ENCODE measurements around the gene SASS6.

SASS6 gene

DNA sequence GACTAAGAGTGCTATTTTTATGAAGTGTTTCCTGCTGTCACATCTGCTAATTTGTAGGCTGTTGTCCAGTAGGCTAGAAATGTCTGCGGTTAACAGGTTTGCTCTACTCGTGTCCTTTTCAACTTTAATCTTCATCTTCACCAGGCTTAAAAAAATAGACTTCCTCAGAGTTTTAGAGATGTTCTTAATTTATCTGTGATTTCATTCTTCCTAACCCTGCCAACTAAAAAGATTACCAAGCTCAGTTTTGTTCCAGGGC, 66.8 kb downstream of the SASS6 start:
- H3K9ac ChIP-seq (ENCODE audit: low read depth, low read length, poor library complexity, severe bottlenecking), result no peak overlapping the region
- no peaks in the 10 kb centered on the region for H3K9me2 ChIP-seq (replicated peaks; ENCODE audit: low read depth, low read length)
- H3F3A ChIP-seq (ENCODE audit: low read depth), result no peaks in the 10 kb centered on the region
- H3K4me3 ChIP-seq (ENCODE audit: low read length, poor library complexity, severe bottlenecking), result no peak overlapping the region
- peaks cover 88% of the 10 kb centered on the region for H3K36me3 ChIP-seq (ENCODE audit: insufficient read depth, low read length)
- peaks cover 4% of the 10 kb centered on the region for H3K4me1 ChIP-seq (ENCODE audit: insufficient read depth, low read length, poor library complexity, severe bottlenecking)
- no peak overlapping the region for H3K4me2 ChIP-seq (ENCODE audit: low read depth, low read length, poor library complexity, severe bottlenecking)
- TF ChIP-seq, protein P1, sequence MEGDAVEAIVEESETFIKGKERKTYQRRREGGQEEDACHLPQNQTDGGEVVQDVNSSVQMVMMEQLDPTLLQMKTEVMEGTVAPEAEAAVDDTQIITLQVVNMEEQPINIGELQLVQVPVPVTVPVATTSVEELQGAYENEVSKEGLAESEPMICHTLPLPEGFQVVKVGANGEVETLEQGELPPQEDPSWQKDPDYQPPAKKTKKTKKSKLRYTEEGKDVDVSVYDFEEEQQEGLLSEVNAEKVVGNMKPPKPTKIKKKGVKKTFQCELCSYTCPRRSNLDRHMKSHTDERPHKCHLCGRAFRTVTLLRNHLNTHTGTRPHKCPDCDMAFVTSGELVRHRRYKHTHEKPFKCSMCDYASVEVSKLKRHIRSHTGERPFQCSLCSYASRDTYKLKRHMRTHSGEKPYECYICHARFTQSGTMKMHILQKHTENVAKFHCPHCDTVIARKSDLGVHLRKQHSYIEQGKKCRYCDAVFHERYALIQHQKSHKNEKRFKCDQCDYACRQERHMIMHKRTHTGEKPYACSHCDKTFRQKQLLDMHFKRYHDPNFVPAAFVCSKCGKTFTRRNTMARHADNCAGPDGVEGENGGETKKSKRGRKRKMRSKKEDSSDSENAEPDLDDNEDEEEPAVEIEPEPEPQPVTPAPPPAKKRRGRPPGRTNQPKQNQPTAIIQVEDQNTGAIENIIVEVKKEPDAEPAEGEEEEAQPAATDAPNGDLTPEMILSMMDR (conservative IDR thresholded peaks at IDR 0.05; ENCODE audit: low read length), result no peak
- no peak for TF ChIP-seq EZH2phosphoT487 (IDR thresholded peaks at IDR 0.05; ENCODE audit: borderline replicate concordance)
- H3K79me2 ChIP-seq (ENCODE audit: insufficient read depth, low read length), result 0 out of 2 replicates have a peak, but pooled peaks cover 4% of the 10 kb centered on the region
- H3K9me3 ChIP-seq (ENCODE audit: insufficient read depth, low read depth, low read length), result no peaks in the 10 kb centered on the region
- peaks cover 14% of the 10 kb centered on the region for H4K20me1 ChIP-seq (ENCODE audit: insufficient read depth, low read length, poor library complexity, severe bottlenecking)
- no peak overlapping the region for H2AFZ ChIP-seq (ENCODE audit: low read length)
- H3K27me3 ChIP-seq (ENCODE audit: insufficient read depth, low read length, poor library complexity, severe bottlenecking), result no peaks in the 10 kb centered on the region

GRCh38 chr1:100065183-100065968, 67.4 kb downstream of the SASS6 start:
- H3K36me3 ChIP-seq (ENCODE audit: insufficient read depth, low read length), result peaks cover 88% of the 10 kb centered on the region
- H3K9me3 ChIP-seq (ENCODE audit: insufficient read depth, low read depth, low read length), result no peaks in the 10 kb centered on the region
- H3K4me2 ChIP-seq (ENCODE audit: low read depth, low read length, poor library complexity, severe bottlenecking), result no peak overlapping the region
- no peaks in the 10 kb centered on the region for H3K27me3 ChIP-seq (ENCODE audit: insufficient read depth, low read length, poor library complexity, severe bottlenecking)
- H3K4me1 ChIP-seq (ENCODE audit: insufficient read depth, low read length, poor library complexity, severe bottlenecking), result peaks cover 4% of the 10 kb centered on the region
- no peak overlapping the region for H3K4me3 ChIP-seq (ENCODE audit: low read length, poor library complexity, severe bottlenecking)
- peaks cover 4% of the 10 kb centered on the region; the same call in 1 of the 2 replicates for H3K79me2 ChIP-seq (ENCODE audit: insufficient read depth, low read length)
- H3F3A ChIP-seq (ENCODE audit: low read depth), result no peaks in the 10 kb centered on the region
- no peaks in the 10 kb centered on the region for H3K9me2 ChIP-seq (replicated peaks; ENCODE audit: low read depth, low read length)
- H2AFZ ChIP-seq (ENCODE audit: low read length), result no peak overlapping the region
- TF ChIP-seq, protein P1 (conservative IDR thresholded peaks at IDR 0.05; ENCODE audit: low read length), result no peak
- TF ChIP-seq EZH2phosphoT487 (IDR thresholded peaks at IDR 0.05; ENCODE audit: borderline replicate concordance), result no peak
- no peak overlapping the region for H3K9ac ChIP-seq (ENCODE audit: low read depth, low read length, poor library complexity, severe bottlenecking)
- H4K20me1 ChIP-seq (ENCODE audit: insufficient read depth, low read length, poor library complexity, severe bottlenecking), result peaks cover 14% of the 10 kb centered on the region

DNA sequence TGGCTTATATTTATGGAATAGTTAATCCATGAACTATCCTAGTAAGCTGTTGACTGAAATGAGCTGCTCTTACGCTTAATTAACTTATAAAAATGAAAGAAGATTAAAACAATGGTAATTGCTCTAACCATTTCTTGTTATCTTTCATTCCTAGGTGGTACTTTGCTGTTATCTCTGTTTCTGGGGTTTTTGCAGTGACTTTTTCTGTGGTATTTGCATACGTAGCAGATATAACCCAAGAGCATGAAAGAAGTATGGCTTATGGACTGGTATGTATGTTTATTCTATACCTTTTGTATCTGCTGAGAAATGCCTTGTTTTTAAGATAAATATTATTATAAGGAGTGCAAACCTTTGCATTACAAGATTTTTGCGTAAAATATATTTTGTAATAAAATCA, 71.0 kb downstream of the SASS6 start:
- Histone ChIP-seq H3K79me2 (ENCODE audit: insufficient read depth, low read length) (peaks cover 24% of the 10 kb centered on the region), H3K4me3 (ENCODE audit: low read length, poor library complexity, severe bottlenecking) (no peak overlapping the region), H4K20me1 (ENCODE audit: insufficient read depth, low read length, poor library complexity, severe bottlenecking) (peaks cover 23% of the 10 kb centered on the region), H3K27me3 (ENCODE audit: insufficient read depth, low read length, poor library complexity, severe bottlenecking) (no peaks in the 10 kb centered on the region), H2AFZ (ENCODE audit: low read length) (no peak overlapping the region), H3F3A (ENCODE audit: low read depth) (no peaks in the 10 kb centered on the region), H3K9me2 (replicated peaks; ENCODE audit: low read depth, low read length) (no peaks in the 10 kb centered on the region), H3K9ac (ENCODE audit: low read depth, low read length, poor library complexity, severe bottlenecking) (no peak overlapping the region), H3K36me3 (ENCODE audit: insufficient read depth, low read length) (peaks cover 86% of the 10 kb centered on the region; the same call in 1 of the 2 replicates), H3K4me2 (ENCODE audit: low read depth, low read length, poor library complexity, severe bottlenecking) (no peak overlapping the region), H3K4me1 (ENCODE audit: insufficient read depth, low read length, poor library complexity, severe bottlenecking) (peaks cover 4% of the 10 kb centered on the region), H3K9me3 (ENCODE audit: insufficient read depth, low read depth, low read length) (no peaks in the 10 kb centered on the region)
- TF ChIP-seq, protein P1 (conservative IDR thresholded peaks at IDR 0.05; ENCODE audit: low read length), result no peak
- TF ChIP-seq EZH2phosphoT487 (IDR thresholded peaks at IDR 0.05; ENCODE audit: borderline replicate concordance), result no peak
